SK-N-SH (cell line): Measurements from ENCODE around the gene OPCML. TPM values are rescaled to one million over a fixed set of nuclear protein-coding genes. Genes with fewer than 3 reads are reported as not detected.

Experiments used
- CTCF ChIA-PET: fragments of 300-600, 350-600 bp; formaldehyde crosslinking; extraction: SDS; loops from one replicate; lab custom pipeline; 2021; lab: Yijun Ruan, JAX
- POLR2A ChIA-PET: fragments of 350-600 bp; sonication (Branson Sonifier 250); formaldehyde crosslinking; extraction: SDS; loops from one replicate; lab custom pipeline; 2020; ENCODE audit warnings: antibody characterized with exemption, inconsistent platforms; lab: Yijun Ruan, JAX
- DNase-seq: peaks from one replicate; pipeline ENCODE4 v3.0.0; 2012
- H2AFZ ChIP-seq: fragments of 200-600 bp; sonication (generic); 2 replicates; pipeline ENCODE4 v1.8.1; 2016; ENCODE audit warnings: antibody characterized with exemption, mild to moderate bottlenecking, low read depth
- H3F3A ChIP-seq: fragments of 200-600 bp; sonication (generic); replicated peaks from 2 replicates; pipeline ENCODE3; 2016; ENCODE audit warnings: antibody characterized with exemption, mild to moderate bottlenecking; ENCODE audit not compliant: insufficient read depth
- H3K27ac ChIP-seq, 2 experiments: fragments of 200-500 bp in 1 of 2; fragments of 200-600 bp in 1 of 2; sonication (Bioruptor generic) in 1 of 2; sonication (generic), shearing (Covaris generic) in 1 of 2; 2 replicates each; pipeline versions ENCODE4 v1.5.1 to v1.6.1; 2014 to 2016; ENCODE audit warnings: low read depth in 2 of 2, inconsistent platforms in 1 of 2, low read length in 1 of 2, mild to moderate bottlenecking in 1 of 2, mixed read lengths in 1 of 2
- H3K27me3 ChIP-seq: fragments of 200-600 bp; sonication (generic), shearing (Covaris generic); 2 replicates; pipeline ENCODE4 v1.6.1; 2016; ENCODE audit warnings: mixed run types; ENCODE audit not compliant: insufficient read depth
- H3K36me3 ChIP-seq, 2 experiments: fragments of 200-500 bp in 1 of 2; fragments of 200-600 bp in 1 of 2; sonication (Bioruptor generic) in 1 of 2; sonication (generic) in 1 of 2; replicated peaks in 1 of 2; 2 replicates each; pipeline versions ENCODE3 to v1.5.1; 2014 to 2016; ENCODE audit warnings: low read length in 1 of 2, mild to moderate bottlenecking in 1 of 2; ENCODE audit not compliant: insufficient read depth in 2 of 2, control insufficient read depth in 1 of 2
- H3K4me1 ChIP-seq, 2 experiments: fragments of 200-500 bp in 1 of 2; fragments of 200-600 bp in 1 of 2; sonication (Bioruptor generic) in 1 of 2; sonication (generic), shearing (Covaris generic) in 1 of 2; 2 replicates each; pipeline versions ENCODE4 v1.5.1 to v1.6.1; 2014 to 2016; ENCODE audit warnings: low read depth in 1 of 2, low read length in 1 of 2, mixed run types in 1 of 2; ENCODE audit not compliant: insufficient read depth in 2 of 2, control insufficient read depth in 1 of 2
- H3K4me2 ChIP-seq: fragments of 200-600 bp; sonication (generic), shearing (Covaris generic); 2 replicates; pipeline ENCODE4 v1.6.1; 2017; ENCODE audit warnings: mixed run types
- H3K4me3 ChIP-seq, 2 experiments: fragments of 200-500 bp in 1 of 2; fragments of 200-600 bp in 1 of 2; sonication (Bioruptor generic) in 1 of 2; sonication (generic), shearing (Covaris generic) in 1 of 2; 2 replicates each; pipeline versions ENCODE4 v1.5.1 to v1.8.1; 2014 to 2016; ENCODE audit warnings: low read depth in 2 of 2, inconsistent platforms in 1 of 2, low read length in 1 of 2, mild to moderate bottlenecking in 1 of 2, mixed read lengths in 1 of 2, moderate library complexity in 1 of 2
- H3K79me2 ChIP-seq: fragments of 200-600 bp; sonication (generic); 2 replicates; pipeline ENCODE4 v1.8.1; 2017; ENCODE audit warnings: mild to moderate bottlenecking; ENCODE audit not compliant: insufficient read depth
- H3K9ac ChIP-seq: fragments of 200-600 bp; sonication (generic); 2 replicates; pipeline ENCODE4 v1.6.1; 2017; ENCODE audit warnings: mixed run types
- H3K9me2 ChIP-seq: fragments of 200-600 bp; sonication (generic); 2 replicates; pipeline ENCODE4 v1.6.1; 2017; ENCODE audit warnings: mixed run types
- H3K9me3 ChIP-seq: fragments of 200-600 bp; sonication (generic); 2 replicates; pipeline ENCODE4 v1.6.1; 2017; ENCODE audit warnings: mixed run types, mild to moderate bottlenecking, moderate library complexity
- H4K20me1 ChIP-seq: fragments of 200-600 bp; sonication (generic); 2 replicates; pipeline ENCODE4 v1.6.1; 2017; ENCODE audit warnings: mild to moderate bottlenecking, mixed run types; ENCODE audit not compliant: insufficient read depth
- CHD2 ChIP-seq: fragments of 150-350 bp; IDR thresholded peaks from 2 replicates; pipeline ENCODE4 v1.6.1; 2018; ENCODE audit warnings: low read length; ENCODE audit not compliant: partially characterized antibody
- ELF1 ChIP-seq: IDR thresholded peaks from 2 replicates; pipeline ENCODE4 v1.4.0; 2012
- MAX ChIP-seq: IDR thresholded peaks from 2 replicates; pipeline ENCODE4 v1.4.0; 2012; ENCODE audit warnings: low read depth
- MXI1 ChIP-seq: IDR thresholded peaks from 2 replicates; pipeline ENCODE4 v1.6.1; 2012; ENCODE audit warnings: mild to moderate bottlenecking, low read depth, low read length, improper control_type of control experiment
- REST ChIP-seq: IDR thresholded peaks from 2 replicates; pipeline ENCODE4 v1.6.1; 2012; ENCODE audit warnings: mild to moderate bottlenecking, low read depth, low read length, moderate library complexity
- SIN3A ChIP-seq: IDR thresholded peaks from 2 replicates; pipeline ENCODE4 v1.6.1; 2012; ENCODE audit warnings: low read depth, mild to moderate bottlenecking, low read length, moderate library complexity, borderline replicate concordance
- SMC3 ChIP-seq: IDR thresholded peaks from 2 replicates; pipeline ENCODE4 v1.6.1; 2012; ENCODE audit warnings: low read depth, low read length, improper control_type of control experiment
- TEAD4 ChIP-seq: IDR thresholded peaks from 2 replicates; pipeline ENCODE4 v1.4.0; 2012; ENCODE audit warnings: mild to moderate bottlenecking, borderline replicate concordance; ENCODE audit not compliant: insufficient read depth
- WGBS: methylation state at CpG from one replicate; pipeline ENCODE4 v1.1.6; 2017; ENCODE audit warnings: low lambda C conversion rate; 5-methylcytosine and 5-hydroxymethylcytosine counted together
- polyA plus RNA-seq, 3 experiments: library from polyadenylated mRNA; depleted of rRNA; stranded (reverse); fragments of >200 nt; gene quantifications; 2 replicates each; pipeline ENCODE4 v1.2.3, GENCODE V29; 2012

Gene OPCML
- polyA plus RNA-seq, 1 of the 3 experiments (the other 2 are of a cell fraction), result not detected

- Histone ChIP-seq H3K9me2 (no peaks in the 10 kb centered on the region), H3K9me3 (no peaks in the 10 kb centered on the region), H3K27me3 (no peaks in the 10 kb centered on the region), H3K27ac (no peak overlapping the region), H3K4me1 (no peaks in the 10 kb centered on the region; a peak in 1 of 4 replicates), H3K36me3 (no peaks in the 10 kb centered on the region), H3F3A (no peaks in the 10 kb centered on the region), H4K20me1 (no peaks in the 10 kb centered on the region), H2AFZ (no peak overlapping the region), H3K4me3 (no peak overlapping the region), H3K79me2 (no peaks in the 10 kb centered on the region), H3K9ac (no peak overlapping the region), H3K4me2 (no peak overlapping the region)
- DNase-seq, result no peak
- WGBS, result 0% methylated on average over 2 of the region's 3 CpGs
- TF ChIP-seq ELF1 (no peak), MXI1 (no peak), SIN3A (no peak), MAX (no peak)
- ChIA-PET CTCF (interaction anchor here (0.9 to 5.1 kb wide), 15 partner anchors 11 to 703 kb away, joined by 3 to 72 read pairs (median 9); no protein-coding TSS in a partner anchor), POLR2A (no interaction called here)
These were observed 399.3 kb downstream of the OPCML start for GRCh38 chr11:133133050-133133449.

- WGBS, result 40% methylated on average over 6 of the region's 7 CpGs
- ChIA-PET POLR2A (no interaction called here), CTCF (interaction anchor here (1.2 to 2.2 kb wide), 3 partner anchors 31 to 707 kb away, joined by 3 to 9 read pairs (median 7); no protein-coding TSS in a partner anchor)
- H3K9ac ChIP-seq, result no peak overlapping the region
- no peak overlapping the region for H3K4me2 ChIP-seq
- no peaks in the 10 kb centered on the region for H3K79me2 ChIP-seq
- H3K9me2 ChIP-seq, result no peaks in the 10 kb centered on the region
- H3K27me3 ChIP-seq, result no peaks in the 10 kb centered on the region
- H4K20me1 ChIP-seq, result no peaks in the 10 kb centered on the region
- H3K4me1 ChIP-seq, result no peaks in the 10 kb centered on the region
- no peak for TF ChIP-seq SMC3
- TF ChIP-seq REST, result no peak
- TF ChIP-seq CHD2, result no peak
- no peak for TF ChIP-seq TEAD4
- no peak for TF ChIP-seq MAX
- H3F3A ChIP-seq, result no peaks in the 10 kb centered on the region
- H3K9me3 ChIP-seq, result no peaks in the 10 kb centered on the region
- H2AFZ ChIP-seq, result no peak overlapping the region
- H3K36me3 ChIP-seq, result no peaks in the 10 kb centered on the region
- no peak overlapping the region for H3K4me3 ChIP-seq
- no peak for DNase-seq
- H3K27ac ChIP-seq, result no peak overlapping the region
These were observed 404.6 kb downstream of the OPCML start for GRCh38 chr11:133127741-133128140.
